OCI-LY1 (cell line): ENCODE results near the gene EXD3.

Source experiments
- H2AFZ ChIP-seq: fragments of 200-600 bp; sonication (generic), shearing (Covaris generic); 2 replicates; pipeline ENCODE4 v1.6.0; 2014; ENCODE audit warnings: antibody characterized with exemption, mild to moderate bottlenecking, low read length
- H3F3A ChIP-seq: fragments of 200-600 bp; sonication (generic), shearing (Covaris generic); 2 replicates; pipeline ENCODE4 v1.6.0; 2014; ENCODE audit warnings: mild to moderate bottlenecking, antibody characterized with exemption, low read length, moderate library complexity; ENCODE audit not compliant: insufficient read depth
- H3K27ac ChIP-seq: fragments of 200-600 bp; sonication (generic); 2 replicates; pipeline ENCODE4 v1.5.1; 2014; ENCODE audit warnings: low read length, mixed run types, mild to moderate bottlenecking, low read depth; ENCODE audit not compliant: poor library complexity, severe bottlenecking
- H3K27me3 ChIP-seq: fragments of 200-600 bp; sonication (generic); 2 replicates; pipeline ENCODE4 v1.6.0; 2014; ENCODE audit warnings: antibody characterized with exemption, mild to moderate bottlenecking, low read length, moderate library complexity; ENCODE audit not compliant: insufficient read depth
- H3K36me3 ChIP-seq: fragments of 200-600 bp; sonication (generic); 2 replicates; pipeline ENCODE4 v1.6.1; 2014; ENCODE audit warnings: mild to moderate bottlenecking, antibody characterized with exemption, low read length, moderate library complexity, mixed read lengths; ENCODE audit not compliant: insufficient read depth
- H3K4me1 ChIP-seq: fragments of 200-600 bp; sonication (generic); 2 replicates; pipeline ENCODE4 v1.5.1; 2014; ENCODE audit warnings: mild to moderate bottlenecking, low read length, moderate library complexity; ENCODE audit not compliant: insufficient read depth, severe bottlenecking
- H3K4me2 ChIP-seq: fragments of 200-600 bp; sonication (generic), shearing (Covaris generic); 2 replicates; pipeline ENCODE4 v1.6.1; 2014; ENCODE audit warnings: low read length
- H3K4me3 ChIP-seq: fragments of 200-600 bp; sonication (generic); 2 replicates; pipeline ENCODE4 v1.5.1; 2014; ENCODE audit warnings: low read length, low read depth, mild to moderate bottlenecking, mixed read lengths; ENCODE audit not compliant: poor library complexity, severe bottlenecking
- H3K79me2 ChIP-seq: fragments of 200-600 bp; shearing (Covaris generic); 2 replicates; pipeline ENCODE4 v1.6.1; 2016; ENCODE audit warnings: mixed run types, low read length, mixed read lengths; ENCODE audit not compliant: insufficient read depth
- H3K9ac ChIP-seq: fragments of 200-600 bp; sonication (generic), shearing (Covaris generic); 2 replicates; pipeline ENCODE4 v1.6.1; 2014; ENCODE audit warnings: mild to moderate bottlenecking, low read length, mixed read lengths
- H3K9me2 ChIP-seq: fragments of 200-600 bp; sonication (generic), shearing (Covaris generic); 2 replicates; pipeline ENCODE4 v1.6.1; 2014; ENCODE audit warnings: low read depth, mild to moderate bottlenecking, low read length, mixed read lengths
- H3K9me3 ChIP-seq: fragments of 200-600 bp; shearing (Covaris generic); 2 replicates; pipeline ENCODE4 v1.6.1; 2014; ENCODE audit warnings: low read length, mixed read lengths
- H4K20me1 ChIP-seq: fragments of 200-600 bp; sonication (generic), shearing (Covaris generic); 2 replicates; pipeline ENCODE4 v1.6.0; 2016; ENCODE audit warnings: mild to moderate bottlenecking, low read length; ENCODE audit not compliant: insufficient read depth
- CTCF ChIP-seq: fragments of 200-600 bp; sonication (generic), shearing (Covaris generic); IDR thresholded peaks from 2 replicates; pipeline ENCODE4 v1.5.1; 2017; ENCODE audit warnings: mild to moderate bottlenecking, antibody characterized with exemption, low read length, moderate library complexity, mixed read lengths
- EZH2 ChIP-seq: fragments of 200-600 bp; sonication (generic), shearing (Covaris generic); IDR thresholded peaks from 2 replicates; pipeline ENCODE4 v1.8.0; 2017; ENCODE audit warnings: borderline replicate concordance, mixed run types, mild to moderate bottlenecking, antibody characterized with exemption, low read length, moderate library complexity, mixed read lengths

Gene EXD3

GRCh38 chr9:137326445-137327065 is 96.4 kb downstream of the EXD3 start:
- no peak overlapping the region for H2AFZ ChIP-seq
- H3K27ac ChIP-seq = no peak overlapping the region
- H4K20me1 ChIP-seq = no peaks in the 10 kb centered on the region
- H3K9me2 ChIP-seq = no peaks in the 10 kb centered on the region
- no peak overlapping the region for H3K9ac ChIP-seq
- H3K9me3 ChIP-seq = no peaks in the 10 kb centered on the region; the same call in 1 of the 2 replicates
- H3K4me1 ChIP-seq = no peaks in the 10 kb centered on the region
- peaks cover 4% of the 10 kb centered on the region; the same call in 1 of the 2 replicates for H3K27me3 ChIP-seq
- TF ChIP-seq EZH2 (no peak), CTCF (no peak)
- no peaks in the 10 kb centered on the region for H3K79me2 ChIP-seq
- H3F3A ChIP-seq = no peaks in the 10 kb centered on the region
- H3K4me2 ChIP-seq = peak overlapping the region; percentile 50; the same call in 1 of the 2 replicates
- peak overlapping the region; percentile 14 for H3K4me3 ChIP-seq
- H3K36me3 ChIP-seq = no peaks in the 10 kb centered on the region

GRCh38 chr9:137325799-137326198 is 97.2 kb downstream of the EXD3 start:
- Histone ChIP-seq H3K9ac (no peak overlapping the region), H3K36me3 (no peaks in the 10 kb centered on the region), H4K20me1 (no peaks in the 10 kb centered on the region), H3K4me1 (peaks cover 3% of the 10 kb centered on the region), H3K27me3 (peaks cover 4% of the 10 kb centered on the region; the same call in 1 of the 2 replicates), H3F3A (no peaks in the 10 kb centered on the region), H3K9me2 (no peaks in the 10 kb centered on the region), H2AFZ (no peak overlapping the region), H3K9me3 (no peaks in the 10 kb centered on the region; the same call in 1 of the 2 replicates), H3K79me2 (no peaks in the 10 kb centered on the region), H3K4me3 (no peak overlapping the region), H3K4me2 (no peak overlapping the region), H3K27ac (no peak overlapping the region)
- TF ChIP-seq EZH2 (no peak), CTCF (no peak)

- no peaks in the 10 kb centered on the region for H3K36me3 ChIP-seq
- peaks cover 6% of the 10 kb centered on the region for H3K4me1 ChIP-seq
- no peaks in the 10 kb centered on the region for H4K20me1 ChIP-seq
- H3K27me3 ChIP-seq = peaks cover 4% of the 10 kb centered on the region; the same call in 1 of the 2 replicates
- H2AFZ ChIP-seq = no peak overlapping the region
- H3K79me2 ChIP-seq = no peaks in the 10 kb centered on the region
- no peak overlapping the region for H3K27ac ChIP-seq
- H3F3A ChIP-seq = no peaks in the 10 kb centered on the region
- no peak overlapping the region for H3K4me3 ChIP-seq
- no peak overlapping the region for H3K4me2 ChIP-seq
- TF ChIP-seq EZH2 = no peak
- TF ChIP-seq CTCF = no peak
- no peak overlapping the region for H3K9ac ChIP-seq
- no peaks in the 10 kb centered on the region; the same call in 1 of the 2 replicates for H3K9me3 ChIP-seq
- H3K9me2 ChIP-seq = no peaks in the 10 kb centered on the region
Measured at GRCh38 chr9:137325124-137325523, 97.8 kb downstream of the EXD3 start.
